MCF 10A (cell line): ENCODE measurements around the gene EXOC4. TPM values are rescaled to one million over a fixed set of nuclear protein-coding genes. Genes with fewer than 3 reads are reported as not detected.

Experiments
- BruUV-seq: library from RNA; stranded (reverse); fragments of 400-500 nt; replicated peaks from 2 replicates; lab custom pipeline; 2021; lab: Mats Ljungman, UMichigan
- CTCF ChIA-PET: fragments of 300-600 bp; sonication (Branson Sonifier 250); formaldehyde crosslinking; extraction: SDS; loops from one replicate; lab custom pipeline; 2021; ENCODE audit warnings: antibody characterized with exemption, inconsistent platforms; lab: Yijun Ruan, JAX
- POLR2A ChIA-PET: fragments of 300-600, 350-650 bp; sonication (Branson Sonifier 250); formaldehyde crosslinking; extraction: SDS; loops from one replicate; lab custom pipeline; 2020; ENCODE audit warnings: antibody characterized with exemption, inconsistent platforms; lab: Yijun Ruan, JAX
- DNase-seq: peaks from one replicate; pipeline ENCODE4 v3.0.0-alpha.2; 2018; ENCODE audit not compliant: unreplicated experiment
- H3K27ac Mint-ChIP-seq: one replicate; pipeline ENCODE4 v1.8.0; 2022; ENCODE audit warnings: mild to moderate bottlenecking, low read depth, mixed read lengths; ENCODE audit not compliant: unreplicated experiment
- H3K27me3 Mint-ChIP-seq: one replicate; pipeline ENCODE4 v1.8.0; 2022; ENCODE audit warnings: mixed read lengths; ENCODE audit not compliant: insufficient read depth, unreplicated experiment
- H3K36me3 Mint-ChIP-seq: one replicate; pipeline ENCODE4 v1.8.0; 2022; ENCODE audit warnings: mild to moderate bottlenecking, moderate library complexity, mixed read lengths; ENCODE audit not compliant: insufficient read depth, unreplicated experiment
- H3K4me1 Mint-ChIP-seq: one replicate; pipeline ENCODE4 v1.8.0; 2022; ENCODE audit warnings: mixed read lengths; ENCODE audit not compliant: insufficient read depth, unreplicated experiment
- H3K4me3 Mint-ChIP-seq: one replicate; pipeline ENCODE4 v1.8.0; 2022; ENCODE audit warnings: mild to moderate bottlenecking, moderate library complexity, mixed read lengths; ENCODE audit not compliant: unreplicated experiment
- H3K9me3 Mint-ChIP-seq: one replicate; pipeline ENCODE4 v1.8.0; 2022; ENCODE audit warnings: mixed read lengths; ENCODE audit not compliant: unreplicated experiment
- intact Hi-C: fragments of 100-400 bp; cut with micrococcal nuclease; formaldehyde crosslinking; loops from 2 replicates; pipeline ENCODE4 v1.14.1; 2022
- total RNA-seq: library from RNA; stranded (reverse); gene quantifications from 2 replicates; pipeline ENCODE4 v1.2.3, GENCODE V29; 2022
- TF ChIP-seq, protein P1 (sequence below): fragments of 200-600 bp; IDR thresholded peaks from one replicate; pipeline ENCODE4 v1.8.0; 2022; ENCODE audit warnings: antibody characterized with exemption, mild to moderate bottlenecking; ENCODE audit not compliant: unreplicated experiment

EXOC4 gene
- total RNA-seq, 1 experiment from 2014 or later: 105 TPM

DNA sequence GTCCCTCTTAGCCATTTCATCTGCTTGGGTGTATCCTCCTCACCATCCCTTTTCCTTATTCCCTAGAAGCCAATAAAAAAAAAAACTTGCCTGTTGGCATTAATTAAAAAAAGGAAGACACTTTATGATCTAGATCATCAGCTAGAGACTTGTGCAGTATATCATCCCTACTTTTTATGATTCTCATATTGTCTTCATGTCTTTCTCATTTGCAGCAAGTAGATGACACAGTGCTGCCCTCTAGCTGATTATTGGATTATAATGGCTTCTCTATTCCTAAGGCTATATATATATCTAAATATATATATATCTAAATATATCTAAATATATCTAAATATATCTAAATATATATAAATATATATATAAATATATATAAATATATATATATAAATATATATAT, 601.9 kb downstream of the EXOC4 start:
- ChIA-PET POLR2A (interaction anchor here (0.6 to 1.3 kb wide), 4 partner anchors 50 to 420 kb away, joined by 4 to 5 read pairs (median 4); no protein-coding TSS in a partner anchor), CTCF (interaction anchor here (0.6 to 2.8 kb wide), 18 partner anchors 9 to 1349 kb away, joined by 3 to 9 read pairs (median 4); no protein-coding TSS in a partner anchor)
- Mint-ChIP-seq H3K27me3 (no peaks in the 10 kb centered on the region), H3K27ac (no peak overlapping the region), H3K4me3 (no peak overlapping the region), H3K4me1 (peaks cover 33% of the 10 kb centered on the region), H3K36me3 (no peaks in the 10 kb centered on the region), H3K9me3 (no peaks in the 10 kb centered on the region)
- TF ChIP-seq, protein P1, sequence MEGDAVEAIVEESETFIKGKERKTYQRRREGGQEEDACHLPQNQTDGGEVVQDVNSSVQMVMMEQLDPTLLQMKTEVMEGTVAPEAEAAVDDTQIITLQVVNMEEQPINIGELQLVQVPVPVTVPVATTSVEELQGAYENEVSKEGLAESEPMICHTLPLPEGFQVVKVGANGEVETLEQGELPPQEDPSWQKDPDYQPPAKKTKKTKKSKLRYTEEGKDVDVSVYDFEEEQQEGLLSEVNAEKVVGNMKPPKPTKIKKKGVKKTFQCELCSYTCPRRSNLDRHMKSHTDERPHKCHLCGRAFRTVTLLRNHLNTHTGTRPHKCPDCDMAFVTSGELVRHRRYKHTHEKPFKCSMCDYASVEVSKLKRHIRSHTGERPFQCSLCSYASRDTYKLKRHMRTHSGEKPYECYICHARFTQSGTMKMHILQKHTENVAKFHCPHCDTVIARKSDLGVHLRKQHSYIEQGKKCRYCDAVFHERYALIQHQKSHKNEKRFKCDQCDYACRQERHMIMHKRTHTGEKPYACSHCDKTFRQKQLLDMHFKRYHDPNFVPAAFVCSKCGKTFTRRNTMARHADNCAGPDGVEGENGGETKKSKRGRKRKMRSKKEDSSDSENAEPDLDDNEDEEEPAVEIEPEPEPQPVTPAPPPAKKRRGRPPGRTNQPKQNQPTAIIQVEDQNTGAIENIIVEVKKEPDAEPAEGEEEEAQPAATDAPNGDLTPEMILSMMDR: peak; percentile 43
- peak; percentile 52 for DNase-seq
- intact Hi-C loops: loop anchor here (5.0 to 10.0 kb wide), 6 partner anchors 110 to 622 kb away; no protein-coding TSS in a partner anchor
- no TSS peak for BruUV-seq

DNA sequence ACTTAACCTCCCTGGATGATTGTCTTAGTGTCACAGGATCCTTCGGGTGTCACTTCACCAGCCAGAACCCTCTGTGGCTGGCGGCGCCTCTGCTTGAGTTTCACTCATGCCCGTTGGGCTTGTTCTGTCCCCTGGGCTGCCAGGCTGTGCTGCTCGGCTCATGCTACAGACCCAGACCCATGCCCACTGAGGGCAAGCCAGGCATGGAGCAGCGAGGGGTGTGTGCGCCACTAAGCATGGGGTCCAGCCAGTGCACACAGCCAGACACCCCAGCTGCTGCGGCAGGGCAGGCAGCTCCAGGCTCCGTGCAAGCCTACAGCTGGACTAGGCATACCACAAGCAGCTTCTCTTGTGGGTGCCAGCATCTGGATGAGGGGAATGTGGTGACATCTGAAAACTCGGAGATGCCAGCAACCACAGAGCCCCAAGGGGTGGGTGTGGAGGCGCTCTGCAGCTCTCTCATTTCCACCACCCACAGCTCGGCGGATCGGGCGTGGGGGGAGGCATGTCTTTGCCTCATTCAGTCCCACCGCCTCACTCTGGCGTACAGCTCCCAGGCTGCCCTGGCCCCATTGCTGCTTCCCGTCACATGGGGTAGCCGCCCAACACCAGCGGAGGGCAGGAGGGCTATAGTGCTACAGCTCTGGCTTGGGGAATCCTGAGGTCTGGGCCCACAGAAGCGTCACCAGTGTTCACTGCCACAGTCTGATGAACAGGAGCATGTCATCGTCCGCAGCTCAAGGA, 604.7 kb downstream of the EXOC4 start:
- TF ChIP-seq, protein P1: no peak
- Mint-ChIP-seq H3K4me3 (no peak overlapping the region), H3K9me3 (no peaks in the 10 kb centered on the region), H3K4me1 (peaks cover 23% of the 10 kb centered on the region), H3K36me3 (no peaks in the 10 kb centered on the region), H3K27ac (no peak overlapping the region), H3K27me3 (no peaks in the 10 kb centered on the region)
- DNase-seq: no peak
- ChIA-PET CTCF (interaction anchor here (0.5 to 0.6 kb wide), 2 partner anchors 23 to 396 kb away, joined by 3 read pairs; no protein-coding TSS in a partner anchor), POLR2A (no interaction called here)
- intact Hi-C loops: loop anchor here (10.0 kb wide), 4 partner anchors 113 to 493 kb away; no protein-coding TSS in a partner anchor
- no TSS peak for BruUV-seq

DNA sequence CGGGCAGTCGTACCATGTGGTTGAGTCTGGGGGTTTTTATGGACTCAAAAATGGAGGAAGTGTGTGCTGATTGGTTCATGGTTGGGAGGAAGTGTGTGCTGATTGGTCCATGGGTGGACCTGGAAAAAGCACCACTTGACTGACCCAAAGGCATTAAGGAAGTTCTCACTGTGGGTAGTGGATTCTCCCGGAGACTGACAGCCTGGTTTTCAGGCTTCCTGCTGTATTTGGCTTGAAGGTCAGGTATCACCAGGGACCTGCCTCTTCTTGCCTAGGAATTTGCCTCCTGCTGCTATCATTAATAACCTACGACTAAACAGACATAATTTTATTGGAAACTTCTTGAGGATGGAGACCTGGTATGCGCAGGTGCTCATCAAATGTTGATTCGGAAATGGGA, 605.4 kb downstream of the EXOC4 start:
- ChIA-PET CTCF (interaction anchor here (0.5 to 2.7 kb wide), 3 partner anchors 12 to 395 kb away, joined by 3 to 7 read pairs (median 4); no protein-coding TSS in a partner anchor), POLR2A (no interaction called here)
- H3K36me3 Mint-ChIP-seq: no peaks in the 10 kb centered on the region
- peaks cover 15% of the 10 kb centered on the region for H3K4me1 Mint-ChIP-seq
- DNase-seq: no peak
- no peak overlapping the region for H3K27ac Mint-ChIP-seq
- BruUV-seq: no TSS peak
- H3K27me3 Mint-ChIP-seq: no peaks in the 10 kb centered on the region
- intact Hi-C loops: loop anchor here (10.0 kb wide), 4 partner anchors 114 to 494 kb away; no protein-coding TSS in a partner anchor
- H3K4me3 Mint-ChIP-seq: no peak overlapping the region
- H3K9me3 Mint-ChIP-seq: no peaks in the 10 kb centered on the region
- TF ChIP-seq, protein P1: no peak

DNA sequence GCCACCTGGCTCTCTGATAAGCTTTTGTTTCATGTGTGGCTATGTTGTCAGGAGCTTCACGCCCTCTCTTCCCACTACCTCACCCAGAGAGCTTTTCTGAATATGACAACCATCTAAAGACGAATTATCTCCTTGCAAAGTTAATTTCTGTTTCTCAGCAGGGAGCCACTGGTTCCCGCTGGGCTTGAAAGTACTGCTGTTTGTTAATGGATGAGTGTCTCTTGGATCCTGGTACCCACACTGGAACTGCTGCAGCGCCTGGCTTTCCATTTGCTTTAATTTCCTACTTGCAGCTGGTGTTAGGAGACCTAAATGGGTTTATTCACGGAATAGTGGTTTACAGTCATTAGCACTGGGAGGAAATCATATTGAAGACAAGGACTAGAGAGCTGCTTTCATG, 606.4 kb downstream of the EXOC4 start:
- no TSS peak for BruUV-seq
- Mint-ChIP-seq H3K36me3 (no peaks in the 10 kb centered on the region), H3K4me3 (no peak overlapping the region), H3K4me1 (peaks cover 6% of the 10 kb centered on the region), H3K9me3 (no peaks in the 10 kb centered on the region), H3K27ac (no peak overlapping the region), H3K27me3 (no peaks in the 10 kb centered on the region)
- ChIA-PET POLR2A (no interaction called here), CTCF (interaction anchor here (1.4 to 2.7 kb wide), 2 partner anchors 11 to 282 kb away, joined by 4 to 7 read pairs; no protein-coding TSS in a partner anchor)
- no peak for DNase-seq
- TF ChIP-seq, protein P1: no peak
- intact Hi-C loops: loop anchor here (10.0 kb wide), 4 partner anchors 114 to 494 kb away; no protein-coding TSS in a partner anchor
